Parathyroid adenoma (tissue), 2 donors: ENCODE results near the gene CADPS.

ENCODE experiments used
- H2AFZ ChIP-seq: fragments of 300-600 bp; sonication (generic); one replicate; pipeline ENCODE4 v1.7.0; 2017; ENCODE audit warnings: antibody characterized with exemption, mild to moderate bottlenecking
- H3K27ac ChIP-seq: fragments of 300-600 bp; sonication (generic); one replicate; pipeline ENCODE4 v1.7.0; 2017
- H3K27me3 ChIP-seq: fragments of 300-600 bp; sonication (generic); one replicate; pipeline ENCODE4 v1.7.0; 2017; ENCODE audit warnings: low read length; ENCODE audit not compliant: control insufficient read depth, insufficient read depth
- H3K36me3 ChIP-seq: fragments of 300-600 bp; sonication (generic); one replicate; pipeline ENCODE4 v1.7.0; 2017; ENCODE audit warnings: low read length; ENCODE audit not compliant: control insufficient read depth, insufficient read depth
- H3K4me1 ChIP-seq: fragments of 300-600 bp; sonication (generic); one replicate; pipeline ENCODE4 v1.7.0; 2017; ENCODE audit warnings: control low read depth
- H3K4me2 ChIP-seq: fragments of 300-600 bp; sonication (generic); one replicate; pipeline ENCODE4 v1.7.0; 2017; ENCODE audit warnings: low read length
- H3K4me3 ChIP-seq: fragments of 300-600 bp; sonication (generic); one replicate; pipeline ENCODE4 v1.7.0; 2017; ENCODE audit warnings: low read depth, low read length
- H3K79me2 ChIP-seq: fragments of 300-600 bp; sonication (generic); one replicate; pipeline ENCODE4 v1.7.0; 2017; ENCODE audit warnings: control low read depth
- H3K9ac ChIP-seq: fragments of 300-600 bp; sonication (generic); one replicate; pipeline ENCODE4 v1.7.0; 2017; ENCODE audit warnings: mild to moderate bottlenecking
- H3K9me3 ChIP-seq: fragments of 300-600 bp; sonication (generic); one replicate; pipeline ENCODE4 v1.7.0; 2017; ENCODE audit warnings: low read length; ENCODE audit not compliant: control insufficient read depth
- CTCF ChIP-seq: fragments of 300-600 bp; sonication (generic); IDR thresholded peaks from one replicate; pipeline ENCODE4 v1.7.0; 2017; ENCODE audit warnings: antibody characterized with exemption, mild to moderate bottlenecking
- donor health status: primary hyperparathyroidism.

CADPS gene

DNA sequence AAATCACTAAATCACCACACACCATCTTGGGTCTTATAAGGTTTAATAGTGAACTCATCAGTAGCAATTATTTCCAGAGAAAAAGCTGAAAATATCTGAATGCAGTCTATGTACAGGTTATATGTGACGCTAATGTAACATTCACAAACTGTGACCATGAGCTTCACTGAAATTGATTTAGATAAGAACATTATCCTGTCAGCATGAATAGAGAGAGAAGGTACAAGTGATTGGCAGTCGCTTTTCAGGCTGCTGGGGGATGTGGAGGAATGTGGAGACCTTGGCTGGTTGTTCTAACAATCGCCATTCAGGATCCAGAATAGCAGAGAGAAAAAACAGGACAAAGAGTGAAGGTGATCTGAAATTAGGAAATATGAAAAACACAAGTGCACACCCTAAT is 98.1 kb downstream of the CADPS start:
- TF ChIP-seq CTCF = no peak
- Histone ChIP-seq H3K4me3 (no peak overlapping the region), H3K27ac (no peak overlapping the region), H3K4me2 (no peak overlapping the region), H3K27me3 (no peaks in the 10 kb centered on the region), H3K36me3 (no peaks in the 10 kb centered on the region), H3K4me1 (peaks cover 3% of the 10 kb centered on the region), H3K9ac (no peak overlapping the region), H3K9me3 (no peaks in the 10 kb centered on the region), H3K79me2 (no peaks in the 10 kb centered on the region), H2AFZ (no peak overlapping the region)

DNA sequence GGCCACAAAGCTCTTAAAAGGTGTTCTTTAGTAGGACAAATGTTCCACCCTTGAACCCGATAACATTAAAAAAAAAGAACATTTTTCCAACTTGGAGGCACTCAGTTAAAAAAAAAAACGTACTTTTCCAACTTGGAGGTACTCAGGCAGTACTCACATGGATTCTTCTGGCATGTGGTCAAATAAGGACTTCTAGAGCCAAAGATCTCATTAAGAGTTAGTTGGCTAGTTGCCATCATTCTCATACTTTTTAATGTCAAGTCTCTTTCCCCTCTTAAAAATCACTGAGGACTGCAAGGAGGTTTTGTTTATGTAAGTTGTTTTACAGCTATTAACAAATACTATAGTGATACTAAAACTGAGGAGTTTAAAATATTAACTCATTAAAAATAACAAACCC is 101.0 kb downstream of the CADPS start:
- Histone ChIP-seq H3K79me2 (peaks cover 8% of the 10 kb centered on the region), H3K4me3 (no peak overlapping the region), H3K9ac (no peak overlapping the region), H3K4me1 (no peaks in the 10 kb centered on the region), H3K9me3 (no peaks in the 10 kb centered on the region), H3K27me3 (no peaks in the 10 kb centered on the region), H2AFZ (no peak overlapping the region), H3K4me2 (no peak overlapping the region), H3K27ac (no peak overlapping the region), H3K36me3 (no peaks in the 10 kb centered on the region)
- no peak for TF ChIP-seq CTCF

DNA sequence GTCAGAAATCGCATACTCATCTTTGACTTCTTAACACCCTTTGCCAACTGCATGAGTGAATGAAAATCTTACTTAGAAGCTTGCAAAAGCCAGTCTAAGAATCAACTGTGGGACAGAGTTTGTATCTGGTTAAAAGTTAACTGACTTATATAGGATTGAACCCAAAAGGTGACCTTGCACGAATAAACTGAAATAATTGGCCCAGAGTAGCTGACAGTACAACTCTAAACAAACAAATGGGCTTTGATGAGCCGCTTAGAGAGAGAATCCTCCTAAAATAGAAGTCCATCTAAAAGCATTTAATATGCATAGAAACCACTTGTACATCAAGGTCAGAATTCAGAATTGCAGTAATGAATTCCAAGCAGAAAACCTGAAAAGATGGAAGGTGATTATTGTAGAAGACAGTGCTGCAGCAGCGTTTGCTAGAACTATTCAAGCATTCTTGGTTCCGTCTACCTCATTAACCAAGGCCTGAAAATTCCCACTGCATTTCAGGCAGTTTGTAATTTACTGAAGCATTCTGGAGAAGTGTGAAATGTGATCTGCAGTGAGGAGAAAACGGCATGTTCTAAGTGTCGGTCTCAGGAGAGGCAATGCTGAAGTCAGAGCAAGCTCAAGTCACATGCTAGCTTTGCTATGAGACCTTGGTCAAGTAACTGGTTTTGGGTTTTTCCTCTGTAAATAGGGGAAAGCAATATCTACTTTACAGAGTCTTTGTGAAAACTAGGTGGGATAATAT is 103.7 kb downstream of the CADPS start:
- H2AFZ ChIP-seq = no peak overlapping the region
- H3K36me3 ChIP-seq = no peaks in the 10 kb centered on the region
- no peak overlapping the region for H3K9ac ChIP-seq
- no peaks in the 10 kb centered on the region for H3K4me1 ChIP-seq
- H3K27me3 ChIP-seq = no peaks in the 10 kb centered on the region
- no peak overlapping the region for H3K27ac ChIP-seq
- TF ChIP-seq CTCF = no peak
- H3K4me3 ChIP-seq = no peak overlapping the region
- H3K4me2 ChIP-seq = no peak overlapping the region
- peaks cover 11% of the 10 kb centered on the region for H3K79me2 ChIP-seq
- no peaks in the 10 kb centered on the region for H3K9me3 ChIP-seq

GRCh38 chr3:62768896-62769295 is 106.3 kb downstream of the CADPS start:
- TF ChIP-seq CTCF = no peak
- H3K4me1 ChIP-seq = no peaks in the 10 kb centered on the region
- H3K79me2 ChIP-seq = peaks cover 13% of the 10 kb centered on the region
- H3K27me3 ChIP-seq = no peaks in the 10 kb centered on the region
- H3K9me3 ChIP-seq = no peaks in the 10 kb centered on the region
- H3K9ac ChIP-seq = no peak overlapping the region
- H2AFZ ChIP-seq = no peak overlapping the region
- no peak overlapping the region for H3K27ac ChIP-seq
- no peak overlapping the region for H3K4me2 ChIP-seq
- H3K4me3 ChIP-seq = no peak overlapping the region
- H3K36me3 ChIP-seq = no peaks in the 10 kb centered on the region

DNA sequence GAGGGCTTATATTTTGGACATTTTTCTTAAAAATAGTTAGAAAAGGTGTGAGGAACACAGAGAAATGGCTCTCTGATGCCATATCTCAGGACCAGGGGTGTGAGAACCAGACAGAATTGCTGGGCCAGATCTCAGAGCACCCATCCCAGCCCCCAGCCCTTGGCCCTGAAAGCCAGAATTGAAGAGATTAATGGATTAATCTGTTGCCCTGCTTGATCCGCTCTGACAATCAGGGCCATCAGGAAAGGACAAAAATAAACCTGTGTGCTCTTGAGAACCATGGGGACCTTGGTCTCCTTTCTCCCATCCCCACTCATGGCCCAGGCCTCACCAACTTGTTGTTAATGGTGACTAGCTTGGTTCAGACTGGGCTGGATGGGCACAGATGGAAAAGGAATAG is 113.5 kb downstream of the CADPS start:
- TF ChIP-seq CTCF = no peak
- Histone ChIP-seq H3K27me3 (no peaks in the 10 kb centered on the region), H2AFZ (no peak overlapping the region), H3K4me3 (no peak overlapping the region), H3K27ac (no peak overlapping the region), H3K4me1 (peaks cover 5% of the 10 kb centered on the region), H3K36me3 (no peaks in the 10 kb centered on the region), H3K9me3 (no peaks in the 10 kb centered on the region), H3K4me2 (no peak overlapping the region), H3K79me2 (peaks cover 7% of the 10 kb centered on the region), H3K9ac (no peak overlapping the region)
